OCI-LY3 (cell line): ENCODE measurements around the gene TAS2R60.

Experiments
- H2AFZ ChIP-seq: fragments of 200-600, 300-600 bp; shearing (Covaris generic); 2 replicates; pipeline ENCODE4 v1.6.0; 2014; ENCODE audit warnings: antibody characterized with exemption, low read depth, low read length
- H3K27ac ChIP-seq: fragments of 200-600, 300-600 bp; sonication (generic); 2 replicates; pipeline ENCODE4 v1.5.1; 2014; ENCODE audit warnings: mild to moderate bottlenecking, low read length, moderate library complexity, mixed read lengths
- H3K27me3 ChIP-seq: fragments of 200-600, 300-600 bp; sonication (generic); 2 replicates; pipeline ENCODE4 v1.6.1; 2014; ENCODE audit warnings: low read depth, low read length, mixed read lengths
- H3K36me3 ChIP-seq: fragments of 200-600, 300-600 bp; sonication (generic); replicated peaks from 2 replicates; pipeline ENCODE3; 2014; ENCODE audit warnings: low read depth, low read length, mixed read lengths
- H3K4me1 ChIP-seq: fragments of 300-600, 200-600 bp; sonication (generic); 2 replicates; pipeline ENCODE4 v1.6.1; 2014; ENCODE audit warnings: low read length, mixed read lengths
- H3K4me2 ChIP-seq: fragments of 200-600, 300-600 bp; sonication (generic); 2 replicates; pipeline ENCODE4 v1.6.1; 2014; ENCODE audit warnings: low read length, mixed read lengths
- H3K4me3 ChIP-seq: fragments of 300-600, 200-600 bp; sonication (generic); 2 replicates; pipeline ENCODE4 v1.5.1; 2014; ENCODE audit warnings: antibody characterized with exemption, mild to moderate bottlenecking, low read length, moderate library complexity
- H3K79me2 ChIP-seq: fragments of 300-600, 200-600 bp; shearing (Covaris generic); 2 replicates; pipeline ENCODE4 v1.6.1; 2014; ENCODE audit warnings: mild to moderate bottlenecking, low read length, mixed read lengths
- H3K9ac ChIP-seq: fragments of 300-600, 200-600 bp; shearing (Covaris generic); 2 replicates; pipeline ENCODE4 v1.6.0; 2014; ENCODE audit warnings: mild to moderate bottlenecking, low read length, moderate library complexity
- H3K9me3 ChIP-seq: fragments of 200-600, 300-600 bp; shearing (Covaris generic); 2 replicates; pipeline ENCODE4 v1.6.1; 2014; ENCODE audit warnings: low read length, mixed read lengths; ENCODE audit not compliant: insufficient read depth
- H4K20me1 ChIP-seq: fragments of 200-600, 300-600 bp; sonication (generic); 2 replicates; pipeline ENCODE4 v1.6.1; 2016; ENCODE audit warnings: low read length, mixed read lengths; ENCODE audit not compliant: insufficient read depth
- EZH2phosphoT487 ChIP-seq: fragments of 200-600 bp; shearing (Covaris generic); IDR thresholded peaks from 2 replicates; pipeline ENCODE4 v1.6.1; 2018; ENCODE audit warnings: antibody characterized with exemption, mixed run types, low read depth
- TF ChIP-seq, protein P1 (sequence below): fragments of 200-600, 300-600 bp; sonication (generic); IDR thresholded peaks from 2 replicates; pipeline ENCODE4 v1.5.1; 2014; ENCODE audit warnings: antibody characterized with exemption, low read length, low read depth

Gene TAS2R60

DNA sequence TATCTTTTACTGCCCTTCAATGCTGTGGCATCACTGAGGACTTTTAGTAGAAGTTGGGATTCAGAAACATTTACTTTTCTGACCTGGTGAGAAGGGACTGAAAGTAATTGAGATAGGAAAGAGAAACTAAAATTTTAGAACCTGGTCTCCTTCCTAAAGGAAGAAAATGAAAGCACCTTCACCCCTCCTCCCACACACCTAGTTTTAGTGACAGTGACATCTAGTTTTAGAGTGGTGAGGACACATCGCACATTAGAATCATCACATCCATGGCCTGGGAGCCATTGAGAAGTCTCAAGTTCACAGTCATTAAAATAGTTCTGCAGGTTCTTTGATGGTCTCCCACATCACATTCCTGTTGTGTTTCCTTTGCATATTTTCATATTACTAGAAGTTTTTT, 50.5 kb downstream of the TAS2R60 start:
- Histone ChIP-seq H3K36me3 (no peaks in the 10 kb centered on the region), H3K4me1 (peaks cover 11% of the 10 kb centered on the region), H3K79me2 (no peaks in the 10 kb centered on the region), H3K4me3 (no peak overlapping the region), H4K20me1 (no peaks in the 10 kb centered on the region), H3K4me2 (no peak overlapping the region), H3K9ac (no peak overlapping the region), H3K9me3 (no peaks in the 10 kb centered on the region), H2AFZ (no peak overlapping the region), H3K27ac (no peak overlapping the region), H3K27me3 (no peaks in the 10 kb centered on the region)
- TF ChIP-seq EZH2phosphoT487: no peak
- TF ChIP-seq, protein P1, sequence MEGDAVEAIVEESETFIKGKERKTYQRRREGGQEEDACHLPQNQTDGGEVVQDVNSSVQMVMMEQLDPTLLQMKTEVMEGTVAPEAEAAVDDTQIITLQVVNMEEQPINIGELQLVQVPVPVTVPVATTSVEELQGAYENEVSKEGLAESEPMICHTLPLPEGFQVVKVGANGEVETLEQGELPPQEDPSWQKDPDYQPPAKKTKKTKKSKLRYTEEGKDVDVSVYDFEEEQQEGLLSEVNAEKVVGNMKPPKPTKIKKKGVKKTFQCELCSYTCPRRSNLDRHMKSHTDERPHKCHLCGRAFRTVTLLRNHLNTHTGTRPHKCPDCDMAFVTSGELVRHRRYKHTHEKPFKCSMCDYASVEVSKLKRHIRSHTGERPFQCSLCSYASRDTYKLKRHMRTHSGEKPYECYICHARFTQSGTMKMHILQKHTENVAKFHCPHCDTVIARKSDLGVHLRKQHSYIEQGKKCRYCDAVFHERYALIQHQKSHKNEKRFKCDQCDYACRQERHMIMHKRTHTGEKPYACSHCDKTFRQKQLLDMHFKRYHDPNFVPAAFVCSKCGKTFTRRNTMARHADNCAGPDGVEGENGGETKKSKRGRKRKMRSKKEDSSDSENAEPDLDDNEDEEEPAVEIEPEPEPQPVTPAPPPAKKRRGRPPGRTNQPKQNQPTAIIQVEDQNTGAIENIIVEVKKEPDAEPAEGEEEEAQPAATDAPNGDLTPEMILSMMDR: no peak
